GM12878 (cell line): ENCODE results near the gene RELT. TPM values are rescaled to one million over a fixed set of nuclear protein-coding genes. Genes with fewer than 3 reads are reported as not detected.

ENCODE experiments used
- ATAC-seq: fragments of 200-7000 bp; cut with Tn5 transposase; 3 replicates; pipeline ENCODE4 v1.9.1; 2020; ENCODE audit warnings: mild to moderate bottlenecking, moderate library complexity
- Bru-seq: library from RNA; stranded (reverse); fragments of 400-500 nt; gene quantifications from one replicate; lab custom pipeline; 2021; lab: Mats Ljungman, UMichigan
- BruChase-seq, 2 experiments: library from RNA; stranded (reverse); fragments of 400-500 nt; gene quantifications; one replicate each; lab custom pipeline; 2021; lab: Mats Ljungman, UMichigan
- BruUV-seq: library from RNA; stranded (reverse); fragments of 400-500 nt; replicated peaks from 2 replicates; lab custom pipeline; 2021; lab: Mats Ljungman, UMichigan
- CTCF ChIA-PET: fragments of 300-600 bp; sonication (Branson Sonifier 250); formaldehyde crosslinking; extraction: SDS; loops from one replicate; lab custom pipeline; 2021; ENCODE audit warnings: inconsistent platforms; lab: Yijun Ruan, JAX
- POLR2A ChIA-PET: fragments of 350-600 bp; formaldehyde crosslinking; extraction: SDS; loops from one replicate; lab custom pipeline; 2021; ENCODE audit warnings: inconsistent platforms; lab: Charles Lee
- RAD21 ChIA-PET: fragments of 300-600 bp; sonication (Branson Sonifier 250); formaldehyde crosslinking; loops from one replicate; lab custom pipeline; 2023; ENCODE audit warnings: antibody characterized with exemption; ENCODE audit not compliant: unreplicated experiment; lab: Charles Lee
- SMC1A ChIA-PET: fragments of 300-600 bp; sonication (Branson Sonifier 250); formaldehyde crosslinking; loops from one replicate; lab custom pipeline; 2023; ENCODE audit not compliant: unreplicated experiment, uncharacterized antibody; lab: Charles Lee
- DNase-seq: peaks from one replicate; pipeline ENCODE4 v3.0.0-alpha.2; 2011; ENCODE audit warnings: low read depth, low spot score
- FAIRE-seq: peaks from 3 replicates; lab custom pipeline; 2011; peaks lifted over from hg19 to GRCh38; lab: Jason Lieb, UNC
- H2AFZ ChIP-seq: 2 replicates; pipeline ENCODE4 v1.6.0; 2011; ENCODE audit warnings: low read depth, low read length, control low read depth; ENCODE audit not compliant: control insufficient read depth
- H3K27ac ChIP-seq: 2 replicates; pipeline ENCODE4 v1.5.1; 2011; ENCODE audit warnings: control low read depth; ENCODE audit not compliant: control insufficient read depth, insufficient read depth
- H3K27me3 ChIP-seq, 2 experiments: replicated peaks in 1 of 2; 2 replicates each; pipeline versions ENCODE4 v1.6.0 to v1.6.1; 2011; ENCODE audit warnings: low read length in 1 of 2; ENCODE audit not compliant: control insufficient read depth in 2 of 2, insufficient read depth in 2 of 2
- H3K36me3 ChIP-seq, 2 experiments: 2 replicates each; pipeline ENCODE4 v1.5.1; 2011; ENCODE audit warnings: low read length in 1 of 2; ENCODE audit not compliant: control insufficient read depth in 2 of 2, insufficient read depth in 2 of 2
- H3K4me1 ChIP-seq: 2 replicates; pipeline ENCODE4 v1.6.1; 2011; ENCODE audit warnings: mild to moderate bottlenecking, low read length, moderate library complexity, mixed read lengths; ENCODE audit not compliant: control insufficient read depth, insufficient read depth
- H3K4me2 ChIP-seq: 2 replicates; pipeline ENCODE4 v1.6.0; 2011; ENCODE audit warnings: control low read depth; ENCODE audit not compliant: control insufficient read depth, insufficient read depth
- H3K4me3 ChIP-seq: fragments of 200-600 bp; sonication (generic); 2 replicates; pipeline ENCODE4 v1.5.1; 2016
- H3K79me2 ChIP-seq: 2 replicates; pipeline ENCODE4 v1.6.0; 2011; ENCODE audit warnings: low read length; ENCODE audit not compliant: control insufficient read depth, insufficient read depth
- H3K9ac ChIP-seq: 2 replicates; pipeline ENCODE4 v1.8.0; 2011; ENCODE audit warnings: low read length, control low read depth, mixed read lengths; ENCODE audit not compliant: control insufficient read depth, insufficient read depth
- H3K9me3 ChIP-seq: replicated peaks from 3 replicates; pipeline ENCODE4 v1.5.1; 2011; ENCODE audit warnings: mild to moderate bottlenecking, low read length; ENCODE audit not compliant: control insufficient read depth, insufficient read depth
- H4K20me1 ChIP-seq: 2 replicates; pipeline ENCODE4 v1.6.0; 2011; ENCODE audit not compliant: control insufficient read depth, insufficient read depth
- BACH1 ChIP-seq: fragments of 450-650 bp; IDR thresholded peaks from 2 replicates; pipeline ENCODE4 v1.6.1; 2017; ENCODE audit warnings: mild to moderate bottlenecking, borderline replicate concordance
- DPF2 ChIP-seq: fragments of 450-650 bp; IDR thresholded peaks from 2 replicates; pipeline ENCODE4 v1.6.1; 2017; ENCODE audit warnings: mild to moderate bottlenecking
- FOS ChIP-seq: IDR thresholded peaks from 3 replicates; pipeline ENCODE4 v1.6.1; 2011; ENCODE audit warnings: borderline replicate concordance; ENCODE audit not compliant: insufficient read length; ENCODE audit errors: extremely low read depth
- PML ChIP-seq: IDR thresholded peaks from 2 replicates; pipeline ENCODE4 v1.6.1; 2012; ENCODE audit warnings: low read length, inconsistent platforms
- SUPT20H ChIP-seq: IDR thresholded peaks from 2 replicates; pipeline ENCODE4 v1.6.1; 2011; ENCODE audit warnings: low read depth, mild to moderate bottlenecking, low read length, moderate library complexity, borderline replicate concordance; ENCODE audit not compliant: control insufficient read depth
- TCF12 ChIP-seq: IDR thresholded peaks from 2 replicates; pipeline ENCODE4 v1.6.1; 2011; ENCODE audit warnings: low read depth, mild to moderate bottlenecking, low read length
- YY1 ChIP-seq: IDR thresholded peaks from 2 replicates; pipeline ENCODE4 v1.6.1; 2011; ENCODE audit warnings: low read depth, mild to moderate bottlenecking, low read length
- ZNF274 ChIP-seq: IDR thresholded peaks from one replicate; pipeline ENCODE4 v1.8.0; 2011; ENCODE audit not compliant: insufficient read length, insufficient read depth
- ZNF687 ChIP-seq: fragments of 450-650 bp; IDR thresholded peaks from 2 replicates; pipeline ENCODE4 v1.6.1; 2017; ENCODE audit warnings: mild to moderate bottlenecking, moderate library complexity
- WGBS: methylation state at CpG from one replicate; pipeline ENCODE4 v1.1.6; 2016; ENCODE audit warnings: low lambda C conversion rate; ENCODE audit not compliant: insufficient replicate concordance, insufficient coverage; ENCODE audit errors: missing lambda C conversion rate; 5-methylcytosine and 5-hydroxymethylcytosine counted together
- in situ Hi-C: fragments of 300-500 bp; cut with MboI; formaldehyde crosslinking; loops from 9 replicates; pipeline ENCODE4 v1.14.3; 2018; ENCODE audit warnings: mixed read lengths
- intact Hi-C: fragments of 100-400 bp; cut with micrococcal nuclease; formaldehyde crosslinking; loops from one replicate; pipeline ENCODE4 v1.14.2; 2022; ENCODE audit not compliant: unreplicated experiment
- long read RNA-seq, 2 experiments: library from polyadenylated mRNA; unstranded; transcript quantifications; one replicate each; pipeline ENCODE4 v2.0.0, GENCODE V29; 2019 to 2020
- polyA minus RNA-seq, 3 experiments: library from RNA; depleted of rRNA, polyadenylated mRNA; stranded (reverse); fragments of >200 nt; gene quantifications; 2 replicates each; pipeline ENCODE4 v1.2.3, GENCODE V29; 2011
- polyA plus RNA-seq, 11 experiments: library from polyadenylated mRNA; depleted of rRNA in 4 of 11; unstranded in 6 of 11; stranded (reverse) in 5 of 11; fragments of >200 nt; fragmentation: Nextera tagmentation in 4 of 11; fragmentation: Illumina TruSeq in 1 of 11; extraction: Ambion mirVana in 4 of 11; extraction: Trizol in 1 of 11; gene quantifications; 1 replicate in 1 of 11; 2 replicates in 10 of 11; pipeline versions ENCODE4 v1.2.1 to v1.2.3, GENCODE V29; 2011 to 2016; ENCODE audit warnings: inconsistent platforms in 2 of 11, missing spikeins in 2 of 11, low read depth in 1 of 11
- total RNA-seq, 4 experiments: library from RNA; depleted of rRNA in 3 of 4; stranded (reverse); fragments of >200 nt in 3 of 4; fragmentation: Illumina TruSeq in 1 of 4; extraction: Trizol in 1 of 4; gene quantifications; 2 replicates each; pipeline versions ENCODE4 v1.2.1 to v1.2.3, GENCODE V29; 2013 to 2021
- TF ChIP-seq, protein P1 (sequence below): fragments of 450-650 bp; IDR thresholded peaks from 2 replicates; pipeline ENCODE4 v1.6.1; 2017; ENCODE audit warnings: mild to moderate bottlenecking, moderate library complexity

Gene RELT
- total RNA-seq (2013; cell fraction: nucleolus; rRNA removed), result 89.6 and 94.7 TPM in 2 replicates
- total RNA-seq (2014; rRNA removed) (19.8 and 23.4 TPM in 2 replicates), total RNA-seq (2014; rRNA removed; fragmentation: Illumina TruSeq; extraction: Trizol) (10.4 and 10.5 TPM in 2 replicates), total RNA-seq (2021) (27.9 and 28.5 TPM in 2 replicates), polyA plus RNA-seq (2011; rRNA removed) (7.9 and 13.0 TPM in 2 replicates), polyA plus RNA-seq (2014; fragmentation: Illumina TruSeq; extraction: Trizol) (2.5 and 8.4 TPM in 2 replicates), polyA plus RNA-seq (2014; fragmentation: Nextera tagmentation; extraction: Ambion mirVana) (1 to 10 TPM; 1.2 to 3.0 TPM), polyA plus RNA-seq (2014; rRNA removed) (21.1 and 23.6 TPM in 2 replicates), polyA plus RNA-seq (2016; fragmentation: Nextera tagmentation; extraction: Ambion mirVana) (10 to 100 TPM in 1 of 2 experiments, 1 to 10 TPM in 1; 8.8 to 11.1 TPM), polyA minus RNA-seq (2011; rRNA and poly(A)+ RNA removed) (10.7 and 22.1 TPM in 2 replicates), Bru-seq, nascent RNA (percentile 87 among the genes with signal in this experiment), BruChase-seq, experiment 1, labeled RNA remaining after a 6-hour chase (percentile 93 among the genes with signal in this experiment), BruChase-seq, experiment 2, labeled RNA remaining after a 2-hour chase (percentile 91 among the genes with signal in this experiment)
- polyA plus RNA-seq (2011; ENCODE audit: low read depth), result 5.2 TPM
- polyA plus RNA-seq (2011; cell fraction: cytosol; rRNA removed), result 17.2 and 25.3 TPM in 2 replicates
- 96.7 and 106 TPM in 2 replicates for polyA plus RNA-seq (2011; cell fraction: nucleus; rRNA removed)
- 16.1 and 16.3 TPM in 2 replicates for polyA plus RNA-seq (2012)
- 8.4 and 10.4 TPM in 2 replicates for polyA minus RNA-seq (2011; cell fraction: cytosol; rRNA and poly(A)+ RNA removed)
- polyA minus RNA-seq (2011; cell fraction: nucleus; rRNA and poly(A)+ RNA removed), result 24.1 and 45.4 TPM in 2 replicates
- long read RNA-seq, experiment 1, transcript RELT-201 (11 exons, 3,535 nt), result major isoform, 10 of 12 reads
- long read RNA-seq, experiment 1, partial matches to known transcripts, result 1 of 12 reads
- long read RNA-seq, experiment 1, other reads (novel, unspliced or antisense), result 1 of 12 reads
- long read RNA-seq, experiment 2, partial matches to known transcripts, result 0 of 5 reads
- long read RNA-seq, experiment 2, other reads (novel, unspliced or antisense), result 5 of 5 reads

- Histone ChIP-seq H3K36me3 (no peaks in the 10 kb centered on the region; a peak in 1 of 4 replicates), H4K20me1 (no peaks in the 10 kb centered on the region)
- peak; percentile 89 for TF ChIP-seq ZNF687
- TF ChIP-seq BACH1, result peak; percentile 94
- no peak for TF ChIP-seq ZNF274
- TF ChIP-seq FOS, result no peak
- TF ChIP-seq, protein P1, sequence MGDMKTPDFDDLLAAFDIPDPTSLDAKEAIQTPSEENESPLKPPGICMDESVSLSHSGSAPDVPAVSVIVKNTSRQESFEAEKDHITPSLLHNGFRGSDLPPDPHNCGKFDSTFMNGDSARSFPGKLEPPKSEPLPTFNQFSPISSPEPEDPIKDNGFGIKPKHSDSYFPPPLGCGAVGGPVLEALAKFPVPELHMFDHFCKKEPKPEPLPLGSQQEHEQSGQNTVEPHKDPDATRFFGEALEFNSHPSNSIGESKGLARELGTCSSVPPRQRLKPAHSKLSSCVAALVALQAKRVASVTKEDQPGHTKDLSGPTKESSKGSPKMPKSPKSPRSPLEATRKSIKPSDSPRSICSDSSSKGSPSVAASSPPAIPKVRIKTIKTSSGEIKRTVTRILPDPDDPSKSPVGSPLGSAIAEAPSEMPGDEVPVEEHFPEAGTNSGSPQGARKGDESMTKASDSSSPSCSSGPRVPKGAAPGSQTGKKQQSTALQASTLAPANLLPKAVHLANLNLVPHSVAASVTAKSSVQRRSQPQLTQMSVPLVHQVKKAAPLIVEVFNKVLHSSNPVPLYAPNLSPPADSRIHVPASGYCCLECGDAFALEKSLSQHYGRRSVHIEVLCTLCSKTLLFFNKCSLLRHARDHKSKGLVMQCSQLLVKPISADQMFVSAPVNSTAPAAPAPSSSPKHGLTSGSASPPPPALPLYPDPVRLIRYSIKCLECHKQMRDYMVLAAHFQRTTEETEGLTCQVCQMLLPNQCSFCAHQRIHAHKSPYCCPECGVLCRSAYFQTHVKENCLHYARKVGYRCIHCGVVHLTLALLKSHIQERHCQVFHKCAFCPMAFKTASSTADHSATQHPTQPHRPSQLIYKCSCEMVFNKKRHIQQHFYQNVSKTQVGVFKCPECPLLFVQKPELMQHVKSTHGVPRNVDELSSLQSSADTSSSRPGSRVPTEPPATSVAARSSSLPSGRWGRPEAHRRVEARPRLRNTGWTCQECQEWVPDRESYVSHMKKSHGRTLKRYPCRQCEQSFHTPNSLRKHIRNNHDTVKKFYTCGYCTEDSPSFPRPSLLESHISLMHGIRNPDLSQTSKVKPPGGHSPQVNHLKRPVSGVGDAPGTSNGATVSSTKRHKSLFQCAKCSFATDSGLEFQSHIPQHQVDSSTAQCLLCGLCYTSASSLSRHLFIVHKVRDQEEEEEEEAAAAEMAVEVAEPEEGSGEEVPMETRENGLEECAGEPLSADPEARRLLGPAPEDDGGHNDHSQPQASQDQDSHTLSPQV, result peak; percentile 70; the same call in 1 of the 2 replicates
- no peak for TF ChIP-seq SUPT20H
- TF ChIP-seq YY1, result peak; percentile 77
- no peak for TF ChIP-seq PML
- peak; percentile 80 for TF ChIP-seq DPF2
- peak; percentile 77; the same call in 1 of the 2 replicates for TF ChIP-seq TCF12
Observed at GRCh38 chr11:73376160-73376802, at the start of gene RELT. Gene RELT, plus strand, starts transcription at chr11:73376399. Its CDS starts 12,738 bp downstream, at chr11:73389137.

More at GRCh38 chr11:73376160-73376802, at the start of gene RELT:
- Histone ChIP-seq H2AFZ (peak within 1 kb of the TSS; percentile 73), H3K4me2 (peak within 1 kb of the TSS; percentile 88), H3K4me1 (peaks cover 43% of the 10 kb centered on the region), H3K27me3 (no peaks in the 10 kb centered on the region), H3K79me2 (peaks cover 51% of the 10 kb centered on the region), H3K9me3 (no peaks in the 10 kb centered on the region), H3K9ac (peak within 1 kb of the TSS; percentile 92), H3K27ac (peak within 1 kb of the TSS; percentile 92), H3K4me3 (peak within 1 kb of the TSS; percentile 81)
- ChIA-PET SMC1A (no interaction called here), RAD21 (interaction anchor here (0.9 to 2.2 kb wide), 4 partner anchors 9 to 25 kb away, joined by 3 to 10 read pairs (median 4); no protein-coding TSS in a partner anchor), CTCF (interaction anchor here (0.7 to 4.9 kb wide), 4 partner anchors 11 to 284 kb away, joined by 3 to 26 read pairs (median 8); no protein-coding TSS in a partner anchor), POLR2A (interaction anchor here (0.7 to 1.7 kb wide), 2 partner anchors 9 to 673 kb away, joined by 3 to 18 read pairs; no protein-coding TSS in a partner anchor)
- WGBS, result 0% methylated on average over 35 of the region's 96 CpGs
- BruUV-seq, result no TSS peak
- peak; percentile 87 for FAIRE-seq
- DNase-seq, result peak; percentile 65
- intact Hi-C loops, result loop anchor here (1.0 to 5.0 kb wide), 3 partner anchors 9 to 69 kb away; partner anchors contain the start of gene ARHGEF17
- ATAC-seq, result peak; percentile 75
- in situ Hi-C loops, result no loop called here
